CD4-positive, alpha-beta T cell treated with Interleukin-15 for 1 hour (primary cell): ENCODE results near the gene TRANK1.
"Not testable (repeated sequence)": the region's sequence is repeated elsewhere in the genome, so short reads cannot be mapped to it uniquely, and the experiment has no call there.

Experiments
- DNase-seq: peaks from one replicate; pipeline ENCODE4 v3.0.0-alpha.2; 2020

Gene TRANK1

DNA sequence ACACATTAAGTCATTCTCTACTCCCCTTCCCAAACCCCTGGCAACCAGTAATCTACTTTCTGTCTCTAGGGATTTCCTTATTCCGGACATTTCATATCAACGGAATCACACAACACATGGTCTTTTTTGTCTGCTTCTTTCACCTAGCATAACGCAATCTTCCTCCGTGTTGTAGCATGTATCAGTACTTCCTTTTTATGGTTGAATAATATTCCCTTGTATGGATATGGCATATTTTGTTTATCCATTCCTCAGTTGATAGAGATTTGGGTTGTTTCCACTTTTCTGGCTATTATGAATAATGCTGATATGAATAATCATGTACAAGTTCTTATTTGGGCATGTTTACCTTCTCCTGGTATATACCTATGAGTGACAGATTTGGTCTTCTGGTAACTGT is 63.1 kb downstream of the TRANK1 start:
- no peak for DNase-seq

GRCh38 chr3:36879842-36880241 is 65.0 kb downstream of the TRANK1 start:
- DNase-seq, result not testable (repeated sequence)

DNA sequence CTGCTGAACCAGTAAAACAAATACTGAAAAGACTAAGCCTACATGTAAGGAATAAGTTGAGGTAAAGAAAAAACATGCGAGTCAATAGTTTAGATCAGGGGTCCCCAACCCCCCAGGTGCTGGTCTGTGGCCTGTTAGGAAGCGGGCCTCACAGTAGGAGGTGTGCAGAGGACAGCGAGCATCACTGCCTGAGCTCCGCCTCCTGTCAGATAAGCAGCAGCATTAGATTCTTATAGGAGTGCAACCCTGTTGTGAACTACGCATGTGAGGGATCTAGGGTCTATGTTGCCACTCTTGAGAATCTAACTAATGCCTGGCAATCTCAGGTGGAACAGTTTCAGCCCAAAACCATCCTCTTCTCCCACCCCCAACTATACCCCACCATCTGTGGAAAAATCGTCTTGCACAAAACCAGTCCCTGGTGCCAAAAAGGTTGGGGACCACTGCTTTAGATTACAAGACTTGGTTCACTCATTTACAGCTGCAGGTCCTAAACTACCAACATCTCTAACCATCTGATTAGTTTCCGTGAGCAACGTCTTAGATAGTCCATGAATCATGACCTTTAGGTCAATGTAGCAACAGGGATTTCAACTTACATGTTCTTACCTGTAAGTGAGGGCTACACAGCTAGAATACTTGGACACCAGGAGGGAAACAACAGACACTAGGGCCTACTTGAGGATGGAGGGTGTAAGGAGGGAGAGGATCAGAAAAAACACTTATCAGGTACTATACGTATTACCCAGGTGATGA is 66.7 kb downstream of the TRANK1 start:
- DNase-seq, result no peak

GRCh38 chr3:36876181-36876936 is 68.5 kb downstream of the TRANK1 start:
- peak; percentile 35 for DNase-seq

- DNase-seq, result no peak
Observed at GRCh38 chr3:36875397-36875796, 69.5 kb downstream of the TRANK1 start.

DNA sequence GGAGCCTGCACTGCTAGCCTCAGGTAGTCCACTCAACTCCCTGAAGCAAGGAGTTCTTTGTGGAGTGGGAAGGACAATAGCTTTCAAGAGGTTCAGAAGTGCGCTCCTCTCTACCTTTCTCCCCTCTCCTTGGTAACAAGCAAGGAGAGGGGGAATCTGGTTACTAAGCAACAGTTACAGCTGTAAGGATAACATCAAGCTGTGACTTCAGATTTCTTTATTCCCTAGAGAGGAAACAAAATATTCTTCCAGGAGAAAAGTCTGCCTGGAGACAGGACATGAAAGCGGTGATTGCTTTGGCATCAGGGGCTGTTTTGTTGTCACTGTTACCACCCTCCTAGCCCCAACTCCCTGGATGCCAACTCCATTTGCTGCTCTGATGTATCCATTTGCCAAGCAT is 70.4 kb downstream of the TRANK1 start:
- DNase-seq, result no peak

- DNase-seq, result no peak
Observed at GRCh38 chr3:36871379-36872126, 73.3 kb downstream of the TRANK1 start.

GRCh38 chr3:36868614-36869436 is 76.0 kb downstream of the TRANK1 start:
- peak; percentile 39 for DNase-seq

- DNase-seq, result no peak
Observed at GRCh38 chr3:36867810-36868209, 77.0 kb downstream of the TRANK1 start.

DNA sequence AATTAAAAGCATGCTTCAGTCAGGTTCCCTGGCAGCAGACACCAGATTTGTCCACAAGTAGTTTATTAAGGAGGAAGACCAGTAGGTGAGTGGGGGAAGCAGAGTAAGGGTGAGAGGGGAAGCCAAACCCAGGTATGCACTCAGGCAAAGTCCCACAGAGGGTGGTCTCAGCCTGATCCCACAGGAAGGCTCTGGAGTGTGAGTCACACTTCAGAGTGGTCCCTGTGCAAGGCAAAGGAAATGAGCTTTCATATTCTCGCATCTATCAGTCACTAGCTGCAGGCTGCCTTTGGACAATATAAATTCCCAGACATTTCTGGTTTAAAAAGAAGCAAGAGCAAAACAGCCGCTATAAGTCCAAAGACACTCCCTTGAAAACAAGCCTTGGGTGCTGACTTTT is 78.5 kb downstream of the TRANK1 start:
- no peak for DNase-seq

DNA sequence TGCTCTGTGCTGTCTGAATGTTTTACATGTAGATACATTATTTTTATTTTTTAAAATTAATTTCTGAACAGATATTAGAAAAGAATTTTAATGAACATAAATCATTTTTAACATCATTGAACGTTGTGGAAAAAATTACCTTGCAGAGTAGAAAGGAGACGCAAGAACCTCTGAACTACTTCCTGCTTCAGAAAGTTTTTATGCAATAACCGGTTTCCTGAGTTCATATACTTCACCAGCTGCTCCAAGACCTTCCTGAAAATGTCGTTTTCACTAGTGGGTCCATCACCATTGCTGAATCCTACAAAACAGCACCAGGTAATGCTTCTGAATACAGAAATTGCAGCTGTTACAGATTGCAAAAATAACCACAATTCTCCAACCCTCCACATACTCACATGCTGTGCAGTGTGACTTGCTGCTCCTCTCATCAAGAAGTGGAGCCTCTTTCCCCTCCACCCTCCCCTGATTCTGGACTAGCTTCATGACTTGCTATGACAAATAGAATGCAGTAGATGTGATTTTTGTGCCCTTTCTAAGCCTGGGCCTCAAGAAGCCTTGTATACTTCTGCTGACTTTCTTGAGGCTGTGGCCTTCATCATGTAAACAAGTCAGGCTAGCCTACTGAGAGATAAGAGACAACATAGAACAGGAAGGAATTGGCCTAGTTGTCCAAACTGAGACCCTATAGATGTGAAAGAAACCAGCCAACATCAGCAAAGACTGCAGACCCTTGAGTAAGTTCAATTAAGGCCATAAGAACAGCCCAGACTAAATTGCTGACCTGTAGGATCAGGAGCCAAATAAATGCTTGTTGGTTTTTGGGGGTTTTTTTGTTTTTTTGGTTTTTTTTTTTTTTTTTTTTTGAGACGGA is 80.4 kb downstream of the TRANK1 start:
- DNase-seq, result no peak

GRCh38 chr3:36862076-36862755 is 82.6 kb downstream of the TRANK1 start:
- no peak for DNase-seq

- DNase-seq, result no peak
Observed at GRCh38 chr3:36859494-36859893, 85.4 kb downstream of the TRANK1 start.

GRCh38 chr3:36852071-36852470 is 92.8 kb downstream of the TRANK1 start:
- DNase-seq, result no peak

DNA sequence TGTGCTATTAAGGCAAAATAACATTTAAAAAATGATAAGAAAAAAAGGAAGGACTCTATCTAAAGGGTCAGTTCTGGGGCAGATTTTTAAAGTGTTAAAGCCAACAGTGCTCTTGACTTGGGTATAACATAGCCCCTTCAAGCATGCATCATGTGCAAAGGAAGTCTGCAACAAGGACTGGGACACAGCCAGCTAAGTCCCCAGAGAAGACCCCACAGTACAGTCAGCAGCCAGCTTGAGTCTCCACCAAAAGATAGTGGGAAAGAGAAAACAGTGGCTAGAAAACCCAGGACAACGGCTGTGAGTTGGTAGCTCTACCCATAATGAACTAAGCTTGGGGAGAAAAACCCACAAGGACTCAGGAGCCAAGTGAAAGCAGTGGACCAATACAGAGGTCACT is 94.1 kb downstream of the TRANK1 start:
- DNase-seq, result no peak

- no peak for DNase-seq
Observed at GRCh38 chr3:36846406-36846805, 98.4 kb downstream of the TRANK1 start.

- DNase-seq, result peak; percentile 24
Observed at GRCh38 chr3:36843065-36844051, 101.5 kb downstream of the TRANK1 start.

DNA sequence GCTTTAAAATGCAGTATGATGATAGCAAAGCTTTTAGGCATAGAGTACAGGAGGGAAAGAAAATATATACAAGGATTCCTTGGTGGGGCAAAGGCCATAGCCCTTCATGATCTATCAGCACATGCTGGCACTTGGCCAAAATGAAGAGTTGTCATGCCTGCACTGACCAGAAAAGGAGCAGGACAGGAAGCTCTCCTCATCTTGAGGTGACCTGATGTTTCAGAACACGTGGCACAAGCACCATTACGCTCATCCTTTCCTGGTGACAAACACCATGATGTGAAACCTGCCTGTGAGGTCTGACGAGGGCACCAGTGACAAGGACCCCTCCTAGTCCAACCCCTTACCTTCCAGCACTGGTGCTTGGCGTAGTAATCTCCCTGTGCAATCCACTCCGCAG is 102.6 kb downstream of the TRANK1 start:
- DNase-seq, result no peak

- DNase-seq, result no peak
Observed at GRCh38 chr3:36840453-36840921, 104.4 kb downstream of the TRANK1 start.

DNA sequence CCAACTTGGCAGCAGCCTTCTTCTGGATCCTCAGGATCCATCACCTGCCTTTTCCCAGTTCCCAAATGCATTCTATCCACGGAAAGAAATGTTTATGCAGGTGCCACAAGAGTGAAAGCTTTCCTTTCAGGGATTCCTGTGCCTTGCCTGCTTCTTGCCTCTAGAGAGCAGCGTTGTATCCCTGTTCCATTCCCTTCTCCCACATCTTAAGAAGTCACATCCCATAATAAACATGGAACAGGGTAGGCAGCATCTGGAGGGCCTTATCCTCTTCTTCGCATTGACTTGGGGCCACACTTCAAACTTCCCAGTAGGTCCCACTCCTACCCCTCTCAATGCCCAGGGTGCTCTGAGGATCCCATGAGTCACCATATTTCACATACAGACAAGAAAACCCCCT is 107.8 kb downstream of the TRANK1 start:
- no peak for DNase-seq
